Activated T-helper 1 cell treated with Interleukin-2 at 50 U/mL for 16 hours (primary cell): ENCODE measurements around the gene PC.
A peak's percentile ranks its signal among the peaks of the same experiment; 100 is the strongest.
"Not testable (repeated sequence)": the region's sequence is repeated elsewhere in the genome, so short reads cannot be mapped to it uniquely, and the experiment has no call there.

Source experiments
- DNase-seq: peaks from one replicate; pipeline ENCODE4 v3.0.0-alpha.2; 2020; ENCODE audit warnings: low read depth

PC gene

GRCh38 chr11:66958232-66958955 is at the start of gene PC:
TSS of gene PC (minus strand) at chr11:66958383. CDS start at chr11:66872159, 86,224 bp downstream.
- DNase-seq = peak; percentile 95

- no peak for DNase-seq
Measured at GRCh38 chr11:67007126-67007525, 48.9 kb upstream of the PC start.

GRCh38 chr11:67006029-67006884 is 48.1 kb upstream of the PC start:
- DNase-seq = no peak

- DNase-seq = not testable (repeated sequence)
Measured at GRCh38 chr11:67005200-67005599, 47.0 kb upstream of the PC start.

GRCh38 chr11:67002921-67003411 is 44.8 kb upstream of the PC start:
- no peak for DNase-seq

GRCh38 chr11:67002297-67002913 is 44.2 kb upstream of the PC start:
- DNase-seq = no peak

GRCh38 chr11:67001332-67001731 is 43.1 kb upstream of the PC start:
- no peak for DNase-seq

GRCh38 chr11:66999555-66999954 is 41.4 kb upstream of the PC start:
- no peak for DNase-seq

- no peak for DNase-seq
Measured at GRCh38 chr11:66996609-66997273, 38.6 kb upstream of the PC start.

- no peak for DNase-seq
Measured at GRCh38 chr11:66992041-66992440, 33.9 kb upstream of the PC start.

GRCh38 chr11:66989360-66989759 is 31.2 kb upstream of the PC start:
- DNase-seq = not testable (repeated sequence)

- DNase-seq = not testable (repeated sequence)
Measured at GRCh38 chr11:66988741-66989140, 30.6 kb upstream of the PC start.

- no peak for DNase-seq
Measured at GRCh38 chr11:66987924-66988637, 29.9 kb upstream of the PC start.

GRCh38 chr11:66987158-66987620 is 29.0 kb upstream of the PC start:
- no peak for DNase-seq

- DNase-seq = no peak
Measured at GRCh38 chr11:66986178-66986545, 28.0 kb upstream of the PC start.

GRCh38 chr11:66985508-66986177 is 27.5 kb upstream of the PC start:
- DNase-seq = no peak

- no peak for DNase-seq
Measured at GRCh38 chr11:66983275-66983924, 25.2 kb upstream of the PC start.

- DNase-seq = no peak
Measured at GRCh38 chr11:66981976-66982578, 23.9 kb upstream of the PC start.

- no peak for DNase-seq
Measured at GRCh38 chr11:66979336-66979980, 21.3 kb upstream of the PC start.
